SK-N-SH (cell line): ENCODE measurements around the gene IGF2BP2. TPM values are rescaled to one million over a fixed set of nuclear protein-coding genes. Genes with fewer than 3 reads are reported as not detected.

Experiments
- CTCF ChIA-PET: fragments of 300-600, 350-600 bp; formaldehyde crosslinking; extraction: SDS; loops from one replicate; lab custom pipeline; 2021; lab: Yijun Ruan, JAX
- POLR2A ChIA-PET: fragments of 350-600 bp; sonication (Branson Sonifier 250); formaldehyde crosslinking; extraction: SDS; loops from one replicate; lab custom pipeline; 2020; ENCODE audit warnings: antibody characterized with exemption, inconsistent platforms; lab: Yijun Ruan, JAX
- DNase-seq: peaks from one replicate; pipeline ENCODE4 v3.0.0; 2012
- H2AFZ ChIP-seq: fragments of 200-600 bp; sonication (generic); 2 replicates; pipeline ENCODE4 v1.8.1; 2016; ENCODE audit warnings: antibody characterized with exemption, mild to moderate bottlenecking, low read depth
- H3F3A ChIP-seq: fragments of 200-600 bp; sonication (generic); replicated peaks from 2 replicates; pipeline ENCODE3; 2016; ENCODE audit warnings: antibody characterized with exemption, mild to moderate bottlenecking; ENCODE audit not compliant: insufficient read depth
- H3K27ac ChIP-seq, 2 experiments: fragments of 200-500 bp in 1 of 2; fragments of 200-600 bp in 1 of 2; sonication (Bioruptor generic) in 1 of 2; sonication (generic), shearing (Covaris generic) in 1 of 2; 2 replicates each; pipeline versions ENCODE4 v1.5.1 to v1.6.1; 2014 to 2016; ENCODE audit warnings: low read depth in 2 of 2, inconsistent platforms in 1 of 2, low read length in 1 of 2, mild to moderate bottlenecking in 1 of 2, mixed read lengths in 1 of 2
- H3K27me3 ChIP-seq: fragments of 200-600 bp; sonication (generic), shearing (Covaris generic); 2 replicates; pipeline ENCODE4 v1.6.1; 2016; ENCODE audit warnings: mixed run types; ENCODE audit not compliant: insufficient read depth
- H3K36me3 ChIP-seq, 2 experiments: fragments of 200-500 bp in 1 of 2; fragments of 200-600 bp in 1 of 2; sonication (Bioruptor generic) in 1 of 2; sonication (generic) in 1 of 2; replicated peaks in 1 of 2; 2 replicates each; pipeline versions ENCODE3 to v1.5.1; 2014 to 2016; ENCODE audit warnings: low read length in 1 of 2, mild to moderate bottlenecking in 1 of 2; ENCODE audit not compliant: insufficient read depth in 2 of 2, control insufficient read depth in 1 of 2
- H3K4me1 ChIP-seq, 2 experiments: fragments of 200-500 bp in 1 of 2; fragments of 200-600 bp in 1 of 2; sonication (Bioruptor generic) in 1 of 2; sonication (generic), shearing (Covaris generic) in 1 of 2; 2 replicates each; pipeline versions ENCODE4 v1.5.1 to v1.6.1; 2014 to 2016; ENCODE audit warnings: low read depth in 1 of 2, low read length in 1 of 2, mixed run types in 1 of 2; ENCODE audit not compliant: insufficient read depth in 2 of 2, control insufficient read depth in 1 of 2
- H3K4me2 ChIP-seq: fragments of 200-600 bp; sonication (generic), shearing (Covaris generic); 2 replicates; pipeline ENCODE4 v1.6.1; 2017; ENCODE audit warnings: mixed run types
- H3K4me3 ChIP-seq, 2 experiments: fragments of 200-500 bp in 1 of 2; fragments of 200-600 bp in 1 of 2; sonication (Bioruptor generic) in 1 of 2; sonication (generic), shearing (Covaris generic) in 1 of 2; 2 replicates each; pipeline versions ENCODE4 v1.5.1 to v1.8.1; 2014 to 2016; ENCODE audit warnings: low read depth in 2 of 2, inconsistent platforms in 1 of 2, low read length in 1 of 2, mild to moderate bottlenecking in 1 of 2, mixed read lengths in 1 of 2, moderate library complexity in 1 of 2
- H3K79me2 ChIP-seq: fragments of 200-600 bp; sonication (generic); 2 replicates; pipeline ENCODE4 v1.8.1; 2017; ENCODE audit warnings: mild to moderate bottlenecking; ENCODE audit not compliant: insufficient read depth
- H3K9ac ChIP-seq: fragments of 200-600 bp; sonication (generic); 2 replicates; pipeline ENCODE4 v1.6.1; 2017; ENCODE audit warnings: mixed run types
- H3K9me2 ChIP-seq: fragments of 200-600 bp; sonication (generic); 2 replicates; pipeline ENCODE4 v1.6.1; 2017; ENCODE audit warnings: mixed run types
- H3K9me3 ChIP-seq: fragments of 200-600 bp; sonication (generic); 2 replicates; pipeline ENCODE4 v1.6.1; 2017; ENCODE audit warnings: mixed run types, mild to moderate bottlenecking, moderate library complexity
- H4K20me1 ChIP-seq: fragments of 200-600 bp; sonication (generic); 2 replicates; pipeline ENCODE4 v1.6.1; 2017; ENCODE audit warnings: mild to moderate bottlenecking, mixed run types; ENCODE audit not compliant: insufficient read depth
- CHD2 ChIP-seq: fragments of 150-350 bp; IDR thresholded peaks from 2 replicates; pipeline ENCODE4 v1.6.1; 2018; ENCODE audit warnings: low read length; ENCODE audit not compliant: partially characterized antibody
- EZH2phosphoT487 ChIP-seq: fragments of 200-600 bp; sonication (generic); IDR thresholded peaks from 2 replicates; pipeline ENCODE4 v1.6.1; 2017; ENCODE audit warnings: low read depth, mixed run types, mild to moderate bottlenecking, antibody characterized with exemption, moderate library complexity, borderline replicate concordance
- FOXJ3 ChIP-seq: sonication (generic); formaldehyde crosslinking; IDR thresholded peaks from 2 replicates; pipeline ENCODE4 v1.5.1; 2020; ENCODE audit warnings: mild to moderate bottlenecking, missing genetic modification reagents
- FOXM1 ChIP-seq: IDR thresholded peaks from 2 replicates; pipeline ENCODE4 v1.4.0; 2012; ENCODE audit warnings: low read depth, mild to moderate bottlenecking
- IRF3 ChIP-seq: fragments of 150-350 bp; IDR thresholded peaks from 2 replicates; pipeline ENCODE4 v1.6.1; 2016; ENCODE audit warnings: mild to moderate bottlenecking, low read depth, low read length
- JUND ChIP-seq: IDR thresholded peaks from 2 replicates; pipeline ENCODE4 v1.4.0; 2012
- MEF2A ChIP-seq: IDR thresholded peaks from 2 replicates; pipeline ENCODE4 v1.4.0; 2012; ENCODE audit warnings: low read depth, borderline replicate concordance
- MXI1 ChIP-seq: IDR thresholded peaks from 2 replicates; pipeline ENCODE4 v1.6.1; 2012; ENCODE audit warnings: mild to moderate bottlenecking, low read depth, low read length, improper control_type of control experiment
- PBX3 ChIP-seq: IDR thresholded peaks from 2 replicates; pipeline ENCODE4; 2012
- POLR2AphosphoS5 ChIP-seq: IDR thresholded peaks from 2 replicates; pipeline ENCODE4 v1.6.1; 2012; ENCODE audit warnings: low read depth, low read length
- YY1 ChIP-seq: IDR thresholded peaks from 2 replicates; pipeline ENCODE4 v1.4.0; 2012; ENCODE audit warnings: low read depth, mild to moderate bottlenecking
- whole genome bisulfite sequencing: methylation state at CpG from one replicate; pipeline ENCODE4 v1.1.6; 2017; ENCODE audit warnings: low lambda C conversion rate; 5-methylcytosine and 5-hydroxymethylcytosine counted together
- polyA plus RNA-seq, 3 experiments: library from polyadenylated mRNA; depleted of rRNA; stranded (reverse); fragments of >200 nt; gene quantifications; 2 replicates each; pipeline ENCODE4 v1.2.3, GENCODE V29; 2012

The IGF2BP2 gene
- polyA plus RNA-seq, 1 of the 3 experiments (the other 2 are of a cell fraction) = 5.4 TPM

- TF ChIP-seq IRF3 (no peak), FOXJ3 (CRISPR knock-in tag) (no peak), POLR2AphosphoS5 (peak; percentile 44; the same call in 1 of the 2 replicates), FOXM1 (peak; percentile 76; the same call in 1 of the 2 replicates), MEF2A (peak; percentile 75; the same call in 1 of the 2 replicates), EZH2phosphoT487 (no peak), YY1 (no peak)
Measured at GRCh38 chr3:185729337-185730055, 95.3 kb downstream of the IGF2BP2 start (continued).

DNA sequence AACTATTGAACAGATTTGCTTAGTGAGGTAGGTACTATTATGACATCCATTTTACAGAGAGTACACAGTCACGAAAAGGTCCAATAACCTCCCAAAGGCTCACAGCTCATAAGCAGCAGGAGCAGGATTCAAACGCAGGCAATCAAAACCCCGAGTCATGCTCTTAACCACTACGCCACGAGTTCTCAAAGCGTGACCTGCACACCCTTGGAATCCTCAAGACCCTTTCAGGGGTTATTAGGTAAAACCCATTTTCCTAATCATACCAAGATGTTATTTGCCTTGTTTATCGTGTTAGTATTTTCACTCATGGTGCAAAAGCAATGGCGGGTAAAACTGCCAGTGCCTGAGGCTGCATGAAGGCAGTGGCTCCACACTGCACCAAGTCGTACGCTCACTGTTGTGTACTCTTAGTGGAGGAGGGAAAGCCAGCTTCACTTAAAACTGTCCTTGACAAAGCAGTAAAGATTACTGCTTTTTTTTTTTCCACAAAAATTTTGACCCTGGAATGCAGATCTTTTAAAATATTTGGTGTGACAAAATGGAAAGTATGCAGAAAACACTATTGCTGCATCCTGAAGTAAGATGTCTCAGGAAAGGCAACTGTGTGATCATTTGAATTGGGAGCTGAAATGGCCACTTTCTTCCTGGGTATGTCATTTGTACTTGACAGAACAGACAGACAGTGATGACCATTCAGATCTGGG lies 96.1 kb downstream of the IGF2BP2 start:
- peaks cover 0 to 3% of the 10 kb centered on the region in 2 experiments for H3K36me3 ChIP-seq
- peaks cover 5% of the 10 kb centered on the region; the same call in 1 of the 2 replicates for H4K20me1 ChIP-seq
- H3K79me2 ChIP-seq = peaks cover 92% of the 10 kb centered on the region
- peak overlapping the region in 1 of 2 experiments; percentile 99; a peak in 2 of 4 replicates for H3K27ac ChIP-seq
- CTCF ChIA-PET = interaction anchor here (1.1 to 1.3 kb wide), 3 partner anchors 40 to 69 kb away, joined by 3 to 5 read pairs (median 3); no protein-coding TSS in a partner anchor
- POLR2A ChIA-PET = no interaction called here
- no peaks in the 10 kb centered on the region for H3K9me3 ChIP-seq
- H3F3A ChIP-seq = peaks cover 57% of the 10 kb centered on the region
- DNase-seq = no peak
- peak overlapping the region in 1 of 2 experiments; percentile 14; a peak in 1 of 4 replicates for H3K4me3 ChIP-seq
- peak overlapping the region; percentile 54 for H3K4me2 ChIP-seq
- TF ChIP-seq YY1 (0 out of 2 replicates have a peak, but pooled peaks have one; percentile 24), JUND (no peak), CHD2 (no peak)
- H2AFZ ChIP-seq = no peak overlapping the region
- H3K27me3 ChIP-seq = no peaks in the 10 kb centered on the region
- peaks cover 2 to 57% of the 10 kb centered on the region in 2 experiments for H3K4me1 ChIP-seq
- peak overlapping the region; percentile 48; the same call in 1 of the 2 replicates for H3K9ac ChIP-seq
- WGBS = 39% methylated on average over 10 of the region's 10 CpGs
- H3K9me2 ChIP-seq = no peaks in the 10 kb centered on the region

DNA sequence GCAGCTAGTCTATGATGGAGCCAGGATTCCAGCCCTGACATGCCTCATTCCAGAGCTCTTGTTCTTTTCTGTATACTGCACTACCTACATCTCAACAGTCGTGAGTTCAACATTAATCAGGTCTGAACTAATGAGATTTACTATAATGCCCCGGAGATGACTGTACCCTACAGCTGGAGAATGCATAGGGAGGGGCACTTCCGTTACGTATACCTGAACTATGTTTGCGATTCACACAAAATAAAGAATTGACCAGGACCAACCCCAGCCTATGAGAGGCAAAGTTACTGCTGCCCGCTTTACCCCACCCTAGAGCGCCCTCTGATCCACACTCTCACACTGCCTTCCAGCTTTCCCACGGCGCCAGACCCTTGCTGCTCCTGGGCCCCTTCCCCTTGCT lies 97.0 kb downstream of the IGF2BP2 start:
- WGBS = 54% methylated on average over 9 of the region's 9 CpGs
- H3K9me3 ChIP-seq = no peaks in the 10 kb centered on the region
- DNase-seq = no peak
- H3K27me3 ChIP-seq = no peaks in the 10 kb centered on the region
- H3K4me1 ChIP-seq = peaks cover 2 to 52% of the 10 kb centered on the region in 2 experiments
- H2AFZ ChIP-seq = no peak overlapping the region
- peaks cover 50% of the 10 kb centered on the region for H3F3A ChIP-seq
- peaks cover 95% of the 10 kb centered on the region for H3K79me2 ChIP-seq
- peak overlapping the region in 1 of 2 experiments; percentile 99; a peak in 3 of 4 replicates for H3K27ac ChIP-seq
- POLR2A ChIA-PET = no interaction called here
- peaks cover 0 to 3% of the 10 kb centered on the region in 2 experiments for H3K36me3 ChIP-seq
- CTCF ChIA-PET = interaction anchor here (0.6 to 1.1 kb wide), 3 partner anchors 41 to 50 kb away, joined by 3 to 4 read pairs (median 3); no protein-coding TSS in a partner anchor
- H4K20me1 ChIP-seq = peaks cover 5% of the 10 kb centered on the region; the same call in 1 of the 2 replicates
- H3K9ac ChIP-seq = peak overlapping the region; percentile 48; the same call in 1 of the 2 replicates
- H3K4me2 ChIP-seq = peak overlapping the region; percentile 54
- no peak for TF ChIP-seq MXI1
- TF ChIP-seq PBX3 = 0 out of 2 replicates have a peak, but pooled peaks have one; percentile 28
- no peaks in the 10 kb centered on the region for H3K9me2 ChIP-seq
- H3K4me3 ChIP-seq = no peak overlapping the region
